ENCODE measurements around the gene PITPNM1. TPM values are rescaled to one million over a fixed set of nuclear protein-coding genes. Genes with fewer than 3 reads are reported as not detected.

The PITPNM1 gene
- total RNA-seq, 4 donors from 2014 or later: 24.5 to 35.9 (median 28.7) TPM

DNA sequence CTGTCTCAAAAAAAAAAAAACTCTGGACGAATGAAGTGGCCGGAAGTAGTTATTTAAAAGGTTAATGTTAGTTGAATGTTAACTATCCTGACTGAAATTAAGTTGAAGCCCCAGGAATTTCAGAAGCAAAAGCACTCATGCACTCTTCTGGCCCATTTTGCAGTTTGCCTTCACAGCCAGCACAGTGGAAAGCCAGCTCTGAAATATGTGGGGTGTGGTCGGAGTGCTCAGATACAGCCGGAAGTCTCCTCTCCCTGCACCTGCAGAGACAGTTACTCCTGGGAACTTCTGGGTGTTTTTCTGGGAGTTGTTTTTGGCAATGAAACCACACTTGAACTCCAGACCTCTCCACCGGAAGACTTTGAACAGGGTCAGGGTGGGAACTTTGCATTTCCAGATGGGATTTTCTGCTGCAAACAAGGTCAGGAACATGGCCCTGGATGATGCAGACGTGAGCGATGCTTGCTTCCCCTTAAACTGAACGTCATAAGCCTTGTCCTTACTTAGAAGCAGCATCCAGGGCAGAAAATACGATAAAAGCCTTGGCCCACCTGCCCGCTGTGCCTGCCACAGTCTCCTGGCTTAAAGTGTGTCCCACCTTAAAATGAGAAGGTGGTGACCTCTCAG lies 39.6 kb upstream of the PITPNM1 start:
- 52 to 55% methylated on average over 7 to 10 of the region's 10 CpGs for WGBS, 2 donors
- Histone ChIP-seq H3K36me3 (no peaks in the 10 kb centered on the region), H3K4me1 (peaks cover 0 to 7% (median 0%) of the 10 kb centered on the region in 3 donors), H3K27ac (no peak overlapping the region), H3K27me3 (no peaks in the 10 kb centered on the region), H3K9me3 (no peaks in the 10 kb centered on the region), H3K4me3 (no peak overlapping the region)
- TF ChIP-seq, protein P1, sequence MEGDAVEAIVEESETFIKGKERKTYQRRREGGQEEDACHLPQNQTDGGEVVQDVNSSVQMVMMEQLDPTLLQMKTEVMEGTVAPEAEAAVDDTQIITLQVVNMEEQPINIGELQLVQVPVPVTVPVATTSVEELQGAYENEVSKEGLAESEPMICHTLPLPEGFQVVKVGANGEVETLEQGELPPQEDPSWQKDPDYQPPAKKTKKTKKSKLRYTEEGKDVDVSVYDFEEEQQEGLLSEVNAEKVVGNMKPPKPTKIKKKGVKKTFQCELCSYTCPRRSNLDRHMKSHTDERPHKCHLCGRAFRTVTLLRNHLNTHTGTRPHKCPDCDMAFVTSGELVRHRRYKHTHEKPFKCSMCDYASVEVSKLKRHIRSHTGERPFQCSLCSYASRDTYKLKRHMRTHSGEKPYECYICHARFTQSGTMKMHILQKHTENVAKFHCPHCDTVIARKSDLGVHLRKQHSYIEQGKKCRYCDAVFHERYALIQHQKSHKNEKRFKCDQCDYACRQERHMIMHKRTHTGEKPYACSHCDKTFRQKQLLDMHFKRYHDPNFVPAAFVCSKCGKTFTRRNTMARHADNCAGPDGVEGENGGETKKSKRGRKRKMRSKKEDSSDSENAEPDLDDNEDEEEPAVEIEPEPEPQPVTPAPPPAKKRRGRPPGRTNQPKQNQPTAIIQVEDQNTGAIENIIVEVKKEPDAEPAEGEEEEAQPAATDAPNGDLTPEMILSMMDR (IDR thresholded peaks at IDR 0.05): no peak
- TF ChIP-seq POLR2A (IDR thresholded peaks at IDR 0.05): no peak
- no peak for DNase-seq
- intact Hi-C loops (cut with DNase I): no loop called here

DNA sequence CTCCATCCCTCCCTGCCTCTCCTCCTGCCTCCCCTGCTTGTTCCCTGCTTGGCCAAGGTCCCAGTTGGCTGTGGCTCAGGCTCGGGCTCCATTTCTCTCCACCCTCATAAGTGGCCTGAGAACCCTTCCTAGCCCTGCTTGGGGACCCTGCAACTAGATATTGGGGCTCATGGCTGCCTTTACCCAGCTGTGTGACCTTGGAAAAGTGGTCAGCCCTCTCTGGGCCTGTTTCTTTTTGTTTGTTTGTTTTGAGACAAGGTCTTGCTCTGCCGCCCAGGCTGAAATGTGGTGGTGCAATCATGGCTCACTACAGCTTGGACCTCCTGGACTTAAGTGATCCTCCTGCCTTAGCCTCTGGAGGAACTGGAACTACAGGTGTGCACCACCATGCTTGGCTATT lies 38.4 kb upstream of the PITPNM1 start:
- 43 to 70% methylated on average over 2 of the region's 2 CpGs for WGBS, 2 donors
- H3K9me3 ChIP-seq: no peaks in the 10 kb centered on the region
- no peak overlapping the region for H3K27ac ChIP-seq
- TF ChIP-seq, protein P1 (IDR thresholded peaks at IDR 0.05): no peak
- no peak for DNase-seq
- no peaks in the 10 kb centered on the region for H3K36me3 ChIP-seq
- peaks cover 0 to 7% (median 0%) of the 10 kb centered on the region in 3 donors for H3K4me1 ChIP-seq
- peaks cover 0 to 5% (median 0%) of the 10 kb centered on the region in 4 donors for H3K27me3 ChIP-seq
- H3K4me3 ChIP-seq: no peak overlapping the region
- intact Hi-C loops (cut with DNase I): no loop called here

DNA sequence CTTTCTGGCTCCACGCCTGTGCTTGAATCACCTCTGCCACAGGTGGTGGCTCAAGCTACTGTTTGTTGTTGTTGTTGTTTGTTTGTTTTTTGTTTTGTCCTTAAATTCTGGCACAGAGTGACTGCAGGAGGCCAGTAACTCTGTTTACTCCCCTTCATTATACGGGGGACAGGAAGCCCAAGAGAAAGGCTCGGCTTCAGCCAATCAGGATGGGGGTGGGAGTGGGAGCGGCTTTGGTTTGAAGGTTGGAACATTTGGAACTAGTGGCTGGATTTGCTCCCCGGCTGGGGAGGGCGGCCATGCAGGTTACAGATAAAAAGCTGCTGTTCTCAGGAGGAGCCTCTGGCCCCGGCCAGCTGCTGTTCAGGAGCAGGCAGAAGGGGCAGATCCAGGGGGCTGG lies 37.8 kb upstream of the PITPNM1 start:
- DNase-seq: no peak
- TF ChIP-seq POLR2A (IDR thresholded peaks at IDR 0.05): no peak
- TF ChIP-seq, protein P1 (IDR thresholded peaks at IDR 0.05): no peak
- Histone ChIP-seq H3K27ac (no peak overlapping the region), H3K36me3 (no peaks in the 10 kb centered on the region), H3K4me1 (peaks cover 0 to 7% (median 0%) of the 10 kb centered on the region in 3 donors), H3K9me3 (no peaks in the 10 kb centered on the region), H3K4me3 (no peak overlapping the region), H3K27me3 (peaks cover 0 to 5% (median 0%) of the 10 kb centered on the region in 4 donors)
- 70 to 100% methylated on average over 1 to 4 of the region's 7 CpGs for WGBS, 2 donors
- intact Hi-C loops (cut with DNase I): no loop called here

DNA sequence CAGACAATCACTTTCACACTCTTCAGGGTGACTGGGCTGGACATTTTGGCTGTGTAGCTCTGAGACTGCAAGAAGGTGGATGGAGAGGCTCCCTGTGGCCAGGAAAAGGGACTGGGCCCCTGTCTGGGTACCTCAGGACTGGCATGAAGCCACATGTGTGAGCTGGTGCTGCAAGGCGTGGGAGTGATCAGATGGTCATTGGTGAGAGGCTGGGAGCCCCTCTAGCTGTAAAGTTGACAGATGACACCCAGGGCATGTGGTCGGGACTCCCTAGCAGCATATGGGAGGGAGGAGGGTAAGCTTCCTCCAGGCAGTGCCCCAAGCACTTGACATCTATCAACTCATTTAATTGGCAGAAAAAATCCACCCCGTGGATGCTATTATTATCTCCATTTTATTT lies 37.0 kb upstream of the PITPNM1 start:
- 52 to 72% methylated on average over 2 to 3 of the region's 3 CpGs for WGBS, 2 donors
- H3K27ac ChIP-seq: no peak overlapping the region
- TF ChIP-seq, protein P1 (IDR thresholded peaks at IDR 0.05): no peak
- no peak for TF ChIP-seq POLR2A (IDR thresholded peaks at IDR 0.05)
- H3K4me1 ChIP-seq: peaks cover 0 to 7% (median 0%) of the 10 kb centered on the region in 3 donors
- no peak overlapping the region for H3K4me3 ChIP-seq
- intact Hi-C loops (cut with DNase I): no loop called here
- H3K9me3 ChIP-seq: no peaks in the 10 kb centered on the region
- DNase-seq: no peak
- H3K27me3 ChIP-seq: peaks cover 0 to 5% (median 0%) of the 10 kb centered on the region in 4 donors
- H3K36me3 ChIP-seq: no peaks in the 10 kb centered on the region

DNA sequence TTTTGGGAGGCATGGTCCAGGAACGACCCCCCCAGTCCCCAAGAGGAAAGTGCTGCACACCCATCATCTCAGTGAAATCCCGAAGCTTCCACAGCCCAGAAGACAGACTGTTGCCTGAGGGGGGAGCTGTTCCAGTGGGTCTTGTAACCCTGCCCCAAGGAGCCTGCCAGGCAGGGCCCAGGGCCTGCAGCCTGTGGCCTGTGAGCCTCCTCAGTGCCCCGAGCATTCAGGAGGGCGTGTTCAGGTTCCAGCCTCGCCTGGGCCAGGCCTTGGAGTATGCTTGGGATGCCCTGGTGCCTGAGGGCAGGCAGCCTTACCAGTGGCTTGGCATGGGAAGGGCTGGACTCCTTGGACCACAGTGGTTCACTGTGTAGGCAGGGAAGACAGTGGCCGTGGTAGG lies 36.0 kb upstream of the PITPNM1 start:
- intact Hi-C loops (cut with DNase I): no loop called here
- no peak for DNase-seq
- no peak overlapping the region for H3K27ac ChIP-seq
- TF ChIP-seq, protein P1 (IDR thresholded peaks at IDR 0.05): no peak
- TF ChIP-seq POLR2A (IDR thresholded peaks at IDR 0.05): no peak
- no peak overlapping the region for H3K4me3 ChIP-seq
- H3K4me1 ChIP-seq: peaks cover 0 to 7% (median 0%) of the 10 kb centered on the region in 3 donors
- peaks cover 0 to 5% (median 0%) of the 10 kb centered on the region in 4 donors for H3K27me3 ChIP-seq
- H3K9me3 ChIP-seq: no peaks in the 10 kb centered on the region
- 60% methylated on average over 1 of the region's 6 CpGs; no CpG with 5 or more reads in 1 of the 2 donors for WGBS, 2 donors
- H3K36me3 ChIP-seq: no peaks in the 10 kb centered on the region
